ENCODE results near the gene SH2D6. TPM values are rescaled to one million over a fixed set of nuclear protein-coding genes. Genes with fewer than 3 reads are reported as not detected.

Gene SH2D6
- polyA plus RNA-seq, 10 donors, result 0.21 to 1.2 (median 0.65) TPM

- no peak for DNase-seq
Measured at GRCh38 chr2:85421260-85422071, 3.0 kb downstream of the SH2D6 start.

GRCh38 chr2:85422072-85422457 lies 3.6 kb downstream of the SH2D6 start:
- DNase-seq, result no peak

GRCh38 chr2:85423525-85423924 lies 5.0 kb downstream of the SH2D6 start:
- no peak for DNase-seq

- no peak for DNase-seq
Measured at GRCh38 chr2:85425588-85425987, 7.1 kb downstream of the SH2D6 start.

- DNase-seq, result no peak
Measured at GRCh38 chr2:85427300-85427835, 8.9 kb downstream of the SH2D6 start.

GRCh38 chr2:85428343-85428881 lies 9.9 kb downstream of the SH2D6 start:
- DNase-seq, result no peak

GRCh38 chr2:85429213-85429923 lies 10.9 kb downstream of the SH2D6 start:
- DNase-seq, result no peak

- no peak for DNase-seq
Measured at GRCh38 chr2:85429924-85430289, 11.4 kb downstream of the SH2D6 start.

- peak in 1 of 3 donors; percentile 56 for DNase-seq
Measured at GRCh38 chr2:85430752-85431569, 12.4 kb downstream of the SH2D6 start.

GRCh38 chr2:85431570-85432205 lies 13.2 kb downstream of the SH2D6 start:
- DNase-seq, result no peak

- peak; percentile 88 to 95 (median 91) for DNase-seq
Measured at GRCh38 chr2:85433511-85434089, 15.1 kb downstream of the SH2D6 start.

GRCh38 chr2:85434696-85435095 lies 16.2 kb downstream of the SH2D6 start:
- DNase-seq, result no peak

- no peak for DNase-seq
Measured at GRCh38 chr2:85435220-85435958, 16.9 kb downstream of the SH2D6 start.

GRCh38 chr2:85435981-85436835 lies 17.7 kb downstream of the SH2D6 start:
- no peak for DNase-seq

GRCh38 chr2:85436836-85437487 lies 18.4 kb downstream of the SH2D6 start:
- no peak for DNase-seq

GRCh38 chr2:85437488-85438200 lies 19.1 kb downstream of the SH2D6 start:
- peak; percentile 77 to 94 (median 87) for DNase-seq

GRCh38 chr2:85438201-85439024 lies 19.9 kb downstream of the SH2D6 start:
- peak in 1 of 3 donors; percentile 54 for DNase-seq

All from muscle of back (tissue), 11 donors.